Ishikawa (cell line): ENCODE measurements around the gene MBNL3.

ENCODE experiments used
- CREB1 ChIP-seq: IDR thresholded peaks from 2 replicates; pipeline ENCODE4 v1.6.1; 2012; ENCODE audit warnings: low read depth
- FOXM1 ChIP-seq: IDR thresholded peaks from 2 replicates; pipeline ENCODE4 v1.6.1; 2012; ENCODE audit warnings: low read depth, borderline replicate concordance
- RAD21 ChIP-seq: IDR thresholded peaks from 2 replicates; pipeline ENCODE4 v1.6.1; 2012; ENCODE audit warnings: low read depth
- REST ChIP-seq: IDR thresholded peaks from 2 replicates; pipeline ENCODE4 v1.6.1; 2012; ENCODE audit warnings: low read depth, mild to moderate bottlenecking
- USF1 ChIP-seq: IDR thresholded peaks from 2 replicates; pipeline ENCODE4 v1.6.1; 2012
- YY1 ChIP-seq: IDR thresholded peaks from 2 replicates; pipeline ENCODE4 v1.6.1; 2012; ENCODE audit warnings: low read depth

- TF ChIP-seq REST (no peak), FOXM1 (no peak), USF1 (no peak), RAD21 (no peak), CREB1 (no peak), YY1 (no peak)
These were observed 86.9 kb downstream of the MBNL3 start for GRCh38 chrX:132401935-132402334.
